HepG2 (cell line): Measurements from ENCODE around the gene VSIR.

Source experiments
- MAFK ChIP-seq, 2 experiments: IDR thresholded peaks in 1 of 2; conservative IDR thresholded peaks in 1 of 2; 2 replicates each; pipeline ENCODE4 v1.6.1; 2011; ENCODE audit warnings: improper control_type of control experiment in 2 of 2, low read length in 2 of 2
- RXRA ChIP-seq: sonication (generic); formaldehyde crosslinking; IDR thresholded peaks from 2 replicates; pipeline ENCODE4 v1.5.1; 2020; ENCODE audit warnings: missing genetic modification reagents
- ZFP91 ChIP-seq: sonication (generic); formaldehyde crosslinking; IDR thresholded peaks from 2 replicates; pipeline ENCODE4 v1.9.0; 2022; ENCODE audit warnings: missing genetic modification reagents, mild to moderate bottlenecking, borderline replicate concordance

GRCh38 chr10:71770255-71770654 lies 3.1 kb downstream of the VSIR start:
- TF ChIP-seq ZFP91 (CRISPR knock-in tag) (no peak), MAFK (conservative IDR thresholded peaks at IDR 0.05 in 1 of 2, IDR thresholded peaks at IDR 0.05 in 1 of 2; ENCODE audit: low read length in 2 of 2) (no peak), RXRA (CRISPR knock-in tag) (no peak)
